Fibroblast of lung (primary cell): ENCODE results near the gene SMPDL3B. TPM values are rescaled to one million over a fixed set of nuclear protein-coding genes. Genes with fewer than 3 reads are reported as not detected.

Source experiments
- DNase-seq, 2 donors: peaks; one replicate each; pipeline versions ENCODE4 v3.0.0 to v3.0.0-alpha.2; 2010; ENCODE audit warnings: low read depth in 2 of 2
- H2AFZ ChIP-seq: 2 replicates; pipeline ENCODE4 v1.5.1; 2012; ENCODE audit warnings: low read length, control low read depth, inconsistent platforms
- H3K27ac ChIP-seq: 2 replicates; pipeline ENCODE4 v1.5.1; 2011; ENCODE audit warnings: low read length, control low read depth; ENCODE audit not compliant: insufficient read depth
- H3K27me3 ChIP-seq: 2 replicates; pipeline ENCODE4 v1.5.1; 2011; ENCODE audit warnings: mild to moderate bottlenecking, low read length; ENCODE audit not compliant: control insufficient read depth, insufficient read depth
- H3K36me3 ChIP-seq: 2 replicates; pipeline ENCODE4 v1.5.1; 2011; ENCODE audit warnings: low read length; ENCODE audit not compliant: control insufficient read depth, insufficient read depth
- H3K4me1 ChIP-seq: 2 replicates; pipeline ENCODE4 v1.5.1; 2011; ENCODE audit warnings: low read length; ENCODE audit not compliant: control insufficient read depth, insufficient read depth; ENCODE audit errors: extremely low read depth
- H3K4me2 ChIP-seq: 2 replicates; pipeline ENCODE4 v1.5.1; 2011; ENCODE audit warnings: low read length, control low read depth; ENCODE audit not compliant: insufficient read depth; ENCODE audit errors: extremely low read depth
- H3K4me3 ChIP-seq, 4 experiments: fragments of 200-600 bp in 1 of 4; sonication (generic) in 1 of 4; replicated peaks in 1 of 4; 2 replicates each; pipeline ENCODE4 v1.5.1; 2011 to 2016; ENCODE audit warnings: low read length in 4 of 4, low read depth in 3 of 4, mild to moderate bottlenecking in 3 of 4, control low read depth in 2 of 4, inconsistent platforms in 1 of 4, mixed read lengths in 1 of 4; ENCODE audit not compliant: insufficient read depth in 1 of 4; ENCODE audit errors: control extremely low read depth in 1 of 4
- H3K79me2 ChIP-seq: 2 replicates; pipeline ENCODE4 v1.5.1; 2012; ENCODE audit warnings: mild to moderate bottlenecking, low read length, inconsistent platforms; ENCODE audit not compliant: control insufficient read depth, insufficient read depth
- H3K9ac ChIP-seq: 2 replicates; pipeline ENCODE4 v1.5.1; 2011; ENCODE audit warnings: mild to moderate bottlenecking, low read length, control low read depth; ENCODE audit not compliant: insufficient read depth
- H3K9me3 ChIP-seq: 2 replicates; pipeline ENCODE4 v1.5.1; 2012; ENCODE audit warnings: low read depth, low read length; ENCODE audit not compliant: control insufficient read depth, insufficient read depth
- H4K20me1 ChIP-seq: 2 replicates; pipeline ENCODE4 v1.5.1; 2011; ENCODE audit warnings: low read length; ENCODE audit not compliant: control insufficient read depth, insufficient read depth; ENCODE audit errors: extremely low read depth
- EZH2 ChIP-seq: IDR thresholded peaks from 2 replicates; pipeline ENCODE4 v1.5.1; 2012; ENCODE audit warnings: low read length, control low read depth, mild to moderate bottlenecking; ENCODE audit errors: missing control alignments
- polyA plus RNA-seq, 2 donors: library from polyadenylated mRNA; depleted of rRNA in 1 of 2; stranded (reverse) in 1 of 2; unstranded in 1 of 2; fragments of >200 nt; gene quantifications; 2 replicates each; pipeline ENCODE4 v1.2.1, GENCODE V29; 2011 to 2012; ENCODE audit warnings: missing spikeins in 1 of 2
- total RNA-seq: library from RNA; depleted of rRNA; stranded (reverse); fragments of >200 nt; gene quantifications from 2 replicates; pipeline ENCODE4 v1.2.1, GENCODE V29; 2014
- TF ChIP-seq, protein P1 (sequence below), 2 donors: IDR thresholded peaks in 1 of 2; conservative IDR thresholded peaks in 1 of 2; 1 replicate in 1 of 2; 2 replicates in 1 of 2; pipeline ENCODE4 v1.5.1; 2011 to 2012; ENCODE audit warnings: low read length in 2 of 2, control low read depth in 1 of 2, inconsistent platforms in 1 of 2, low read depth in 1 of 2, mild to moderate bottlenecking in 1 of 2

The SMPDL3B gene
- total and polyA plus RNA-seq, 2 donors (not counting 1 experiment from before 2014, with no cell fraction given), result 0.17 TPM; not detected in 1

- Histone ChIP-seq H3K9me3 (no peaks in the 10 kb centered on the region), H3K27me3 (no peaks in the 10 kb centered on the region), H3K9ac (no peak overlapping the region), H4K20me1 (no peaks in the 10 kb centered on the region), H3K36me3 (no peaks in the 10 kb centered on the region), H3K4me3 (no peak overlapping the region), H3K79me2 (no peaks in the 10 kb centered on the region), H3K4me2 (no peak overlapping the region), H3K4me1 (no peaks in the 10 kb centered on the region), H3K27ac (no peak overlapping the region), H2AFZ (no peak overlapping the region)
- DNase-seq, result no peak
- TF ChIP-seq, protein P1, sequence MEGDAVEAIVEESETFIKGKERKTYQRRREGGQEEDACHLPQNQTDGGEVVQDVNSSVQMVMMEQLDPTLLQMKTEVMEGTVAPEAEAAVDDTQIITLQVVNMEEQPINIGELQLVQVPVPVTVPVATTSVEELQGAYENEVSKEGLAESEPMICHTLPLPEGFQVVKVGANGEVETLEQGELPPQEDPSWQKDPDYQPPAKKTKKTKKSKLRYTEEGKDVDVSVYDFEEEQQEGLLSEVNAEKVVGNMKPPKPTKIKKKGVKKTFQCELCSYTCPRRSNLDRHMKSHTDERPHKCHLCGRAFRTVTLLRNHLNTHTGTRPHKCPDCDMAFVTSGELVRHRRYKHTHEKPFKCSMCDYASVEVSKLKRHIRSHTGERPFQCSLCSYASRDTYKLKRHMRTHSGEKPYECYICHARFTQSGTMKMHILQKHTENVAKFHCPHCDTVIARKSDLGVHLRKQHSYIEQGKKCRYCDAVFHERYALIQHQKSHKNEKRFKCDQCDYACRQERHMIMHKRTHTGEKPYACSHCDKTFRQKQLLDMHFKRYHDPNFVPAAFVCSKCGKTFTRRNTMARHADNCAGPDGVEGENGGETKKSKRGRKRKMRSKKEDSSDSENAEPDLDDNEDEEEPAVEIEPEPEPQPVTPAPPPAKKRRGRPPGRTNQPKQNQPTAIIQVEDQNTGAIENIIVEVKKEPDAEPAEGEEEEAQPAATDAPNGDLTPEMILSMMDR (conservative IDR thresholded peaks at IDR 0.05 in 1 of 2, IDR thresholded peaks at IDR 0.05 in 1 of 2; ENCODE audit: low read depth in 1 of 2, low read length in 2 of 2), result no peak
Observed at GRCh38 chr1:27979859-27980201, 45.0 kb downstream of the SMPDL3B start.

DNA sequence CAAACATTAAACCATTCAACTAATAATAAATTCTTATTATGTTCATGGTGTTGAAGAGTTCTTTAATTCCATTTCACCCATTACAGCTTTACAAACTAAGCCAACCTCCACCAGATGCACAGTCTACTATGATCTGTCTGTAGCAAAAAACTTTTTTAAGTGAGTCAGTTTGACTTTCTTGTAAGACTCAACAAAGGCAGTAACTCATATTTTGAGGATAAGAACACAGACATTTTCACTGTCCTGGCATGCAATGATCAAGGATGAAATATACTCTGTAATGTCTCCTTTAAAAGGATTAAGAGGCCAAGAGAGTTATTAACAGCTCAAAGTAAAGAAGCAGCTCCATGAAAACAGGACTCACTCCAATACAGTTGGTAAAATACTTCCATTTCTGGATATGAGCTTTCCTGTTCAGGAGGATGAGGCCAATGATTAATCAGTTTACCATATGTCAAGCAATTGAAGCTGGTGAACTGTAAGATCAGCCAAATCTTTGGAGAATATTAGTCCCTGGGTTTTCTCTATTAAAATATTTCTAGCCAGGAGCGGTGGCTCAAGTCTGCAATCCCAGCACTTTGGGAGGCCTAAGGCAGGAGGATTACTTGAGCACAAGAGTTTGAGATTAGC, 45.5 kb downstream of the SMPDL3B start:
- Histone ChIP-seq H4K20me1 (no peaks in the 10 kb centered on the region), H3K79me2 (no peaks in the 10 kb centered on the region), H2AFZ (no peak overlapping the region), H3K9ac (no peak overlapping the region), H3K9me3 (no peaks in the 10 kb centered on the region), H3K4me1 (no peaks in the 10 kb centered on the region), H3K4me3 (no peak overlapping the region), H3K27ac (no peak overlapping the region), H3K4me2 (no peak overlapping the region), H3K36me3 (no peaks in the 10 kb centered on the region), H3K27me3 (no peaks in the 10 kb centered on the region)
- TF ChIP-seq, protein P1 (conservative IDR thresholded peaks at IDR 0.05 in 1 of 2, IDR thresholded peaks at IDR 0.05 in 1 of 2; ENCODE audit: low read depth in 1 of 2, low read length in 2 of 2), result no peak
- no peak for TF ChIP-seq EZH2
- peak in 1 of 2 donors; percentile 36 for DNase-seq

- no peak overlapping the region for H3K9ac ChIP-seq
- no peaks in the 10 kb centered on the region for H3K4me1 ChIP-seq
- H4K20me1 ChIP-seq, result no peaks in the 10 kb centered on the region
- H3K27ac ChIP-seq, result no peak overlapping the region
- TF ChIP-seq, protein P1 (conservative IDR thresholded peaks at IDR 0.05 in 1 of 2, IDR thresholded peaks at IDR 0.05 in 1 of 2; ENCODE audit: low read depth in 1 of 2, low read length in 2 of 2), result no peak
- TF ChIP-seq EZH2, result no peak
- H3K4me3 ChIP-seq, result no peak overlapping the region
- H3K27me3 ChIP-seq, result no peaks in the 10 kb centered on the region
- peak in 1 of 2 donors; percentile 60 for DNase-seq
- no peak overlapping the region for H3K4me2 ChIP-seq
- no peaks in the 10 kb centered on the region for H3K79me2 ChIP-seq
- no peaks in the 10 kb centered on the region for H3K36me3 ChIP-seq
- H2AFZ ChIP-seq, result no peak overlapping the region
- no peaks in the 10 kb centered on the region for H3K9me3 ChIP-seq
Observed at GRCh38 chr1:27981145-27981544, 46.3 kb downstream of the SMPDL3B start.
